Astrocyte of the hippocampus (primary cell): ENCODE measurements around the gene HOXC13.

Source experiments
- DNase-seq: peaks from one replicate; pipeline ENCODE4 v3.0.0; 2011; ENCODE audit warnings: low read depth, low spot score

HOXC13 gene

DNA sequence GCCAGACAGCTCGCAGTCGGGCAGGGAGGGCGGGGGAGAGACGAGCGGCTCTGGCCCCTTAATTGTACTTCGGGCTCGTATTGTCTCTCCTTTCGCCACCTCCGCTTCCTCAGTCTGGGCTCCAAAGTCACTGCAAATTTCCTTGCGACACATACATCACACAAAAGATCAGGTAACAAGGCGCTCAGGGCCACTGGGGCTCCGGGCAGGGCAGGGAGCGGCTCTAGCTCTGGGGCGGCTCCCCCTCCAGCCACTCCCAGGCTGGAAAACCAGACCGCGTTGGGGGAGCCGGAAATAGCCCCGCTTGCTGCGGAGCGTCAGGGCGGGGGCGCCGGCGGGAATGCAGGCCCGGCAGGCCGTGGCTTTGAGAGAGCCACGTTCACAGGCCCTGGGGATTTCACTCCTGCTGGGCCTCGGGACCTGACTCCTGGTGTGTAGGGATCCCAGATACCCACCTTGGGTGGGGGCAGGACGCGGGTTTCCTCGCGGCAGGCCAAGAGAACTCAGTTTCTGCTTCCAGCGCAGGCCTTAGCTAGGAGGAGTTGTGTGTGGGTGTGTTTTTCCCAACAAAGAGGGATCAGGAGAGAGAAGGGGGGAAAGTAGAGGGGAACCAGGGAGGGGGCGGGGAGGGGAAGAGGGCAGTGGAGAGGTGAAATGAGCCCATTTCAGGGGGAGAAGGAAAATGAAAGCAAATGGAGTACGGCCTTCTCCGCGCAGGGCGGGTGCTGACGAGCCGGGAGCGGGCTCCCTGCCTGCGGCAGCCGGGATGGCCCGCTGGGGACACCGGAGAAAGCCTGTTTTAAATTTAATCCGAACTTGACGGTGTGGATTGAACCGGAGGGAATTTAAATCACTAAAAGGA is 57.0 kb downstream of the HOXC13 start:
- DNase-seq, result no peak
